SK-N-SH (cell line): ENCODE measurements around the gene HIF1AN. TPM values are rescaled to one million over a fixed set of nuclear protein-coding genes. Genes with fewer than 3 reads are reported as not detected.

Source experiments
- CTCF ChIA-PET: fragments of 300-600, 350-600 bp; formaldehyde crosslinking; extraction: SDS; loops from one replicate; lab custom pipeline; 2021; lab: Yijun Ruan, JAX
- POLR2A ChIA-PET: fragments of 350-600 bp; sonication (Branson Sonifier 250); formaldehyde crosslinking; extraction: SDS; loops from one replicate; lab custom pipeline; 2020; ENCODE audit warnings: antibody characterized with exemption, inconsistent platforms; lab: Yijun Ruan, JAX
- DNase-seq: peaks from one replicate; pipeline ENCODE4 v3.0.0; 2012
- H2AFZ ChIP-seq: fragments of 200-600 bp; sonication (generic); 2 replicates; pipeline ENCODE4 v1.8.1; 2016; ENCODE audit warnings: antibody characterized with exemption, mild to moderate bottlenecking, low read depth
- H3F3A ChIP-seq: fragments of 200-600 bp; sonication (generic); replicated peaks from 2 replicates; pipeline ENCODE3; 2016; ENCODE audit warnings: antibody characterized with exemption, mild to moderate bottlenecking; ENCODE audit not compliant: insufficient read depth
- H3K27ac ChIP-seq, 2 experiments: fragments of 200-500 bp in 1 of 2; fragments of 200-600 bp in 1 of 2; sonication (Bioruptor generic) in 1 of 2; sonication (generic), shearing (Covaris generic) in 1 of 2; 2 replicates each; pipeline versions ENCODE4 v1.5.1 to v1.6.1; 2014 to 2016; ENCODE audit warnings: low read depth in 2 of 2, inconsistent platforms in 1 of 2, low read length in 1 of 2, mild to moderate bottlenecking in 1 of 2, mixed read lengths in 1 of 2
- H3K27me3 ChIP-seq: fragments of 200-600 bp; sonication (generic), shearing (Covaris generic); 2 replicates; pipeline ENCODE4 v1.6.1; 2016; ENCODE audit warnings: mixed run types; ENCODE audit not compliant: insufficient read depth
- H3K36me3 ChIP-seq, 2 experiments: fragments of 200-500 bp in 1 of 2; fragments of 200-600 bp in 1 of 2; sonication (Bioruptor generic) in 1 of 2; sonication (generic) in 1 of 2; replicated peaks in 1 of 2; 2 replicates each; pipeline versions ENCODE3 to v1.5.1; 2014 to 2016; ENCODE audit warnings: low read length in 1 of 2, mild to moderate bottlenecking in 1 of 2; ENCODE audit not compliant: insufficient read depth in 2 of 2, control insufficient read depth in 1 of 2
- H3K4me1 ChIP-seq, 2 experiments: fragments of 200-500 bp in 1 of 2; fragments of 200-600 bp in 1 of 2; sonication (Bioruptor generic) in 1 of 2; sonication (generic), shearing (Covaris generic) in 1 of 2; 2 replicates each; pipeline versions ENCODE4 v1.5.1 to v1.6.1; 2014 to 2016; ENCODE audit warnings: low read depth in 1 of 2, low read length in 1 of 2, mixed run types in 1 of 2; ENCODE audit not compliant: insufficient read depth in 2 of 2, control insufficient read depth in 1 of 2
- H3K4me2 ChIP-seq: fragments of 200-600 bp; sonication (generic), shearing (Covaris generic); 2 replicates; pipeline ENCODE4 v1.6.1; 2017; ENCODE audit warnings: mixed run types
- H3K4me3 ChIP-seq, 2 experiments: fragments of 200-500 bp in 1 of 2; fragments of 200-600 bp in 1 of 2; sonication (Bioruptor generic) in 1 of 2; sonication (generic), shearing (Covaris generic) in 1 of 2; 2 replicates each; pipeline versions ENCODE4 v1.5.1 to v1.8.1; 2014 to 2016; ENCODE audit warnings: low read depth in 2 of 2, inconsistent platforms in 1 of 2, low read length in 1 of 2, mild to moderate bottlenecking in 1 of 2, mixed read lengths in 1 of 2, moderate library complexity in 1 of 2
- H3K79me2 ChIP-seq: fragments of 200-600 bp; sonication (generic); 2 replicates; pipeline ENCODE4 v1.8.1; 2017; ENCODE audit warnings: mild to moderate bottlenecking; ENCODE audit not compliant: insufficient read depth
- H3K9ac ChIP-seq: fragments of 200-600 bp; sonication (generic); 2 replicates; pipeline ENCODE4 v1.6.1; 2017; ENCODE audit warnings: mixed run types
- H3K9me2 ChIP-seq: fragments of 200-600 bp; sonication (generic); 2 replicates; pipeline ENCODE4 v1.6.1; 2017; ENCODE audit warnings: mixed run types
- H3K9me3 ChIP-seq: fragments of 200-600 bp; sonication (generic); 2 replicates; pipeline ENCODE4 v1.6.1; 2017; ENCODE audit warnings: mixed run types, mild to moderate bottlenecking, moderate library complexity
- H4K20me1 ChIP-seq: fragments of 200-600 bp; sonication (generic); 2 replicates; pipeline ENCODE4 v1.6.1; 2017; ENCODE audit warnings: mild to moderate bottlenecking, mixed run types; ENCODE audit not compliant: insufficient read depth
- ELF1 ChIP-seq: IDR thresholded peaks from 2 replicates; pipeline ENCODE4 v1.4.0; 2012
- EZH2phosphoT487 ChIP-seq: fragments of 200-600 bp; sonication (generic); IDR thresholded peaks from 2 replicates; pipeline ENCODE4 v1.6.1; 2017; ENCODE audit warnings: low read depth, mixed run types, mild to moderate bottlenecking, antibody characterized with exemption, moderate library complexity, borderline replicate concordance
- FOSL2 ChIP-seq: IDR thresholded peaks from 2 replicates; pipeline ENCODE4 v1.4.0; 2012; ENCODE audit warnings: low read depth, mild to moderate bottlenecking, moderate library complexity, borderline replicate concordance
- FOXJ3 ChIP-seq: sonication (generic); formaldehyde crosslinking; IDR thresholded peaks from 2 replicates; pipeline ENCODE4 v1.5.1; 2020; ENCODE audit warnings: mild to moderate bottlenecking, missing genetic modification reagents
- FOXM1 ChIP-seq: IDR thresholded peaks from 2 replicates; pipeline ENCODE4 v1.4.0; 2012; ENCODE audit warnings: low read depth, mild to moderate bottlenecking
- MAX ChIP-seq: IDR thresholded peaks from 2 replicates; pipeline ENCODE4 v1.4.0; 2012; ENCODE audit warnings: low read depth
- MXI1 ChIP-seq: IDR thresholded peaks from 2 replicates; pipeline ENCODE4 v1.6.1; 2012; ENCODE audit warnings: mild to moderate bottlenecking, low read depth, low read length, improper control_type of control experiment
- POLR2AphosphoS5 ChIP-seq: IDR thresholded peaks from 2 replicates; pipeline ENCODE4 v1.6.1; 2012; ENCODE audit warnings: low read depth, low read length
- RAD21 ChIP-seq: IDR thresholded peaks from 2 replicates; pipeline ENCODE4 v1.6.1; 2012; ENCODE audit warnings: mild to moderate bottlenecking, low read length
- RCOR1 ChIP-seq: fragments of 150-350 bp; IDR thresholded peaks from 2 replicates; pipeline ENCODE4 v1.6.1; 2017; ENCODE audit warnings: antibody characterized with exemption, low read length
- REST ChIP-seq: IDR thresholded peaks from 2 replicates; pipeline ENCODE4 v1.6.1; 2012; ENCODE audit warnings: mild to moderate bottlenecking, low read depth, low read length, moderate library complexity
- RFX5 ChIP-seq: IDR thresholded peaks from 2 replicates; pipeline ENCODE4 v1.6.1; 2012; ENCODE audit warnings: mild to moderate bottlenecking, improper control_type of control experiment, low read length
- RXRA ChIP-seq: IDR thresholded peaks from 2 replicates; pipeline ENCODE4 v1.4.0; 2012; ENCODE audit warnings: low read depth, mild to moderate bottlenecking, borderline replicate concordance
- WGBS: methylation state at CpG from one replicate; pipeline ENCODE4 v1.1.6; 2017; ENCODE audit warnings: low lambda C conversion rate; 5-methylcytosine and 5-hydroxymethylcytosine counted together
- polyA plus RNA-seq, 3 experiments: library from polyadenylated mRNA; depleted of rRNA; stranded (reverse); fragments of >200 nt; gene quantifications; 2 replicates each; pipeline ENCODE4 v1.2.3, GENCODE V29; 2012
- TF ChIP-seq, protein P1 (sequence below): IDR thresholded peaks from 2 replicates; pipeline ENCODE4 v1.4.0; 2012; ENCODE audit warnings: low read depth, borderline replicate concordance

HIF1AN gene
- polyA plus RNA-seq, 1 of the 3 experiments (the other 2 are of a cell fraction): 8.1 TPM

- H3K4me1 ChIP-seq: no peaks in the 10 kb centered on the region
- H3K4me2 ChIP-seq: no peak overlapping the region
- ChIA-PET POLR2A (no interaction called here), CTCF (interaction anchor here (0.7 to 1.7 kb wide), 4 partner anchors 14 to 271 kb away, joined by 3 to 7 read pairs (median 4); no protein-coding TSS in a partner anchor)
- no peak overlapping the region for H2AFZ ChIP-seq
- DNase-seq: no peak
- no peak overlapping the region for H3K4me3 ChIP-seq
- no peaks in the 10 kb centered on the region for H3K79me2 ChIP-seq
- H3K36me3 ChIP-seq: no peaks in the 10 kb centered on the region
- no peaks in the 10 kb centered on the region for H3K9me3 ChIP-seq
- no peak for TF ChIP-seq EZH2phosphoT487
- TF ChIP-seq FOSL2: no peak
- no peak for TF ChIP-seq RCOR1
- no peak for TF ChIP-seq RAD21
- TF ChIP-seq FOXM1: no peak
- TF ChIP-seq FOXJ3 (CRISPR knock-in tag): no peak
- TF ChIP-seq RXRA: no peak
- no peak for TF ChIP-seq POLR2AphosphoS5
- no peak for TF ChIP-seq ELF1
- TF ChIP-seq REST: no peak
- TF ChIP-seq MXI1: no peak
- no peak for TF ChIP-seq MAX
- no peak for TF ChIP-seq RFX5
- TF ChIP-seq, protein P1, sequence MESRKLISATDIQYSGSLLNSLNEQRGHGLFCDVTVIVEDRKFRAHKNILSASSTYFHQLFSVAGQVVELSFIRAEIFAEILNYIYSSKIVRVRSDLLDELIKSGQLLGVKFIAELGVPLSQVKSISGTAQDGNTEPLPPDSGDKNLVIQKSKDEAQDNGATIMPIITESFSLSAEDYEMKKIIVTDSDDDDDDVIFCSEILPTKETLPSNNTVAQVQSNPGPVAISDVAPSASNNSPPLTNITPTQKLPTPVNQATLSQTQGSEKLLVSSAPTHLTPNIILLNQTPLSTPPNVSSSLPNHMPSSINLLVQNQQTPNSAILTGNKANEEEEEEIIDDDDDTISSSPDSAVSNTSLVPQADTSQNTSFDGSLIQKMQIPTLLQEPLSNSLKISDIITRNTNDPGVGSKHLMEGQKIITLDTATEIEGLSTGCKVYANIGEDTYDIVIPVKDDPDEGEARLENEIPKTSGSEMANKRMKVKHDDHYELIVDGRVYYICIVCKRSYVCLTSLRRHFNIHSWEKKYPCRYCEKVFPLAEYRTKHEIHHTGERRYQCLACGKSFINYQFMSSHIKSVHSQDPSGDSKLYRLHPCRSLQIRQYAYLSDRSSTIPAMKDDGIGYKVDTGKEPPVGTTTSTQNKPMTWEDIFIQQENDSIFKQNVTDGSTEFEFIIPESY: no peak
- H3F3A ChIP-seq: no peaks in the 10 kb centered on the region
- H3K9ac ChIP-seq: no peak overlapping the region
- no peak overlapping the region for H3K27ac ChIP-seq
- H4K20me1 ChIP-seq: no peaks in the 10 kb centered on the region
- H3K9me2 ChIP-seq: no peaks in the 10 kb centered on the region
- peaks cover 11% of the 10 kb centered on the region; the same call in 1 of the 2 replicates for H3K27me3 ChIP-seq
- 3% methylated on average over 1 of the region's 1 CpG for WGBS
Observed at GRCh38 chr10:100607439-100607838, 71.7 kb downstream of the HIF1AN start.

Other genes with a start within 250 kb of the HIF1AN start
- gene BLOC1S2, start 249.3 kb upstream of the HIF1AN start, polyA plus RNA-seq (2012; rRNA removed): 29.1 and 30.4 TPM in 2 replicates
- not detected in 2 replicates for gene PKD2L1, start 205.7 kb upstream of the HIF1AN start, polyA plus RNA-seq (2012; rRNA removed)
- 19.7 and 26.4 TPM in 2 replicates for gene SCD, start 188.7 kb upstream of the HIF1AN start, polyA plus RNA-seq (2012; rRNA removed)
- gene WNT8B, start 72.9 kb upstream of the HIF1AN start, polyA plus RNA-seq (2012; rRNA removed): 0.18 and 0.28 TPM in 2 replicates
- 8.8 and 15.5 TPM in 2 replicates for gene SEC31B, start 16.1 kb upstream of the HIF1AN start, polyA plus RNA-seq (2012; rRNA removed)
- gene NDUFB8, start 6.1 kb upstream of the HIF1AN start, polyA plus RNA-seq (2012; rRNA removed): 340 and 368 TPM in 2 replicates
- gene PAX2, start 209.6 kb downstream of the HIF1AN start, polyA plus RNA-seq (2012; rRNA removed): not detected in 2 replicates